HAP-1 (cell line): ENCODE measurements around the gene DMKN.
"Not testable (repeated sequence)": the region's sequence is repeated elsewhere in the genome, so short reads cannot be mapped to it uniquely, and the experiment has no call there.

Source experiments
- DNase-seq, 2 experiments: peaks; one replicate each; pipeline ENCODE4 v3.0.0-alpha.2; 2016 to 2020; ENCODE audit warnings: low spot score in 2 of 2
- H3K27me3 ChIP-seq: fragments of 250-450 bp; sonication (Bioruptor Pico); 2 replicates; pipeline ENCODE4 v1.5.1; 2020; ENCODE audit warnings: low read depth, mild to moderate bottlenecking, moderate library complexity
- H3K36me3 ChIP-seq: fragments of 250-450 bp; sonication (Bioruptor Pico); replicated peaks from 2 replicates; pipeline ENCODE4 v1.5.1; 2020; ENCODE audit warnings: mild to moderate bottlenecking
- H3K4me1 ChIP-seq: fragments of 250-450 bp; sonication (Bioruptor Pico); 2 replicates; pipeline ENCODE4 v1.5.1; 2020; ENCODE audit warnings: mild to moderate bottlenecking
- H3K4me3 ChIP-seq: fragments of 250-450 bp; sonication (Bioruptor Pico); 2 replicates; pipeline ENCODE4 v1.5.1; 2020; ENCODE audit warnings: mild to moderate bottlenecking, moderate library complexity
- H3K9me3 ChIP-seq: fragments of 250-450 bp; sonication (Bioruptor Pico); 2 replicates; pipeline ENCODE4 v1.5.1; 2020; ENCODE audit warnings: mild to moderate bottlenecking, moderate library complexity
- in situ Hi-C: fragments of 300-500 bp; cut with MboI; formaldehyde crosslinking; loops from 3 replicates; pipeline ENCODE4 v1.14.3; 2020; ENCODE audit warnings: low sequenced_read_pairs, inconsistent platforms, mixed read lengths

The DMKN gene

DNA sequence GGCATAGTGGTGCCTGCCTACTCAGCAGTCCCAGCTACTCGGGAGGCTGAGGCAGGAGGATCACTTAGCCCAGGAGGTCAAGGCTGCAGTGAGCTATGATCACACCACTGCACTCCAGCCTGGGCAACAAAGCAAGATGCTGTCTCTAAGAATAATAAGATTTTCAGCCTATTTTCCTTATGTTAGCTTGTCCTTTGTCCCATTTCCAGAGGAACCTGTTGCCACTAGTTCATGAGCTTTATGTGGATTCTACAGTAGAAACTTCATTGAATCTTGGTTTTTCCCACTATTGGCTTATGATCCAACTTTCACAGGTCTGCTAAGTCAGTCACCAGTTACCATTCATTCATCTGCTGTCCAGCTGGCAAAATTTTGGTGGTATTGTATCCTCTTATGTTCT lies 47.2 kb downstream of the DMKN start:
- H3K4me3 ChIP-seq = no peak overlapping the region

GRCh38 chr19:35462956-35463355 lies 50.5 kb downstream of the DMKN start:
- H3K4me1 ChIP-seq, DNase-seq, H3K9me3 ChIP-seq, H3K4me3 ChIP-seq, in situ Hi-C loops, H3K36me3 ChIP-seq: not testable (repeated sequence)
- peaks cover 19% of the 10 kb centered on the region for H3K27me3 ChIP-seq

More for the DNA sequence above, 47.2 kb downstream of the DMKN start:
- in situ Hi-C loops = no loop called here
- no peaks in the 10 kb centered on the region for H3K9me3 ChIP-seq
- H3K27me3 ChIP-seq = peaks cover 24% of the 10 kb centered on the region
- DNase-seq = no peak
- H3K4me1 ChIP-seq = peaks cover 7% of the 10 kb centered on the region
- no peaks in the 10 kb centered on the region for H3K36me3 ChIP-seq

- Histone ChIP-seq H3K4me1 (no peaks in the 10 kb centered on the region), H3K4me3 (no peak overlapping the region), H3K27me3 (peaks cover 18% of the 10 kb centered on the region), H3K36me3 (no peaks in the 10 kb centered on the region), H3K9me3 (no peaks in the 10 kb centered on the region)
- DNase-seq = no peak
- in situ Hi-C loops = no loop called here
These were observed 50.9 kb downstream of the DMKN start for GRCh38 chr19:35462476-35462953.

DNA sequence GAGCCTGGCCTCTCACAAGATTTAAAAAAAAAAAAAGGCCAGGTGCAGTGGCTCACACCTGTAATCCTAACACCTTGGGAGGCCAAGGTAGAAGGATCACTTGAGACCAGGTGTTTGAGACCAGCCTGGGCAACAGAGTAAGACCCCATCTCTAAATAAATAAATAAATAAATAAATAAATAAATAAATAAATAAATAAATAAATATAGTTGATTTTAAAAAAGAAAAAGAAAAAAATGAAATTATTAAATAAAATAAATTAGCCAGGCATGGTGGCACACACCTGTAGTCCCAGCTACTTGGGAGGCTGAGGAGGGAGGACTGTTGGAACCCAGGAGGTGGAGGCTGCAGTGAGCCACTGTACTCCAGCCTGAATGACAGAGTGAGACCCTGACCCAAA lies 51.7 kb downstream of the DMKN start:
- H3K4me1 ChIP-seq, H3K4me3 ChIP-seq, in situ Hi-C loops: not testable (repeated sequence)

DNA sequence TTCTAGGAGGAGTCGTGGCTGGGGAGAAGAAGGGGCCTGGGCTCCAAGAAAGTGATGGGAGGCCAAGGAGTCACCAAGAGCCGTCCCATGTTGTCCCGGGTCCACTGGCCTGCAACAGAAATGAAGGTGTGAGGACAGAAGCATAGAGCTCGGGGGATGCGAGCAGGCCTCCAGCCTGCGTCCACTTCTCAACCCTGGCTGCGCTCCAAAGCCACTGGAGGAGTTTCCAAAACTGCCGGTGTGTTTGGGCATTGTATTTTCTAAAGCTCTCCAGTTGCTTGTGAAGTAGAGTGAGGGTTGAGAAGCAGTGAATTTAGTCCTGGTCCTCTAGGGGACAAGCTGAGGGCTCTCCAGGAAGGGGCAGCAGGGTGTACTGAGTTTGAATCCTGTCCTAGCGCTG lies 52.4 kb downstream of the DMKN start:
- no peak for DNase-seq
- Histone ChIP-seq H3K27me3 (peaks cover 15% of the 10 kb centered on the region), H3K4me3 (no peak overlapping the region), H3K9me3 (no peaks in the 10 kb centered on the region), H3K4me1 (no peaks in the 10 kb centered on the region), H3K36me3 (no peaks in the 10 kb centered on the region)
- in situ Hi-C loops = no loop called here

More for the DNA sequence above, 51.7 kb downstream of the DMKN start:
- not testable (repeated sequence) for DNase-seq, H3K36me3 ChIP-seq, H3K9me3 ChIP-seq
- peaks cover 20% of the 10 kb centered on the region for H3K27me3 ChIP-seq

DNA sequence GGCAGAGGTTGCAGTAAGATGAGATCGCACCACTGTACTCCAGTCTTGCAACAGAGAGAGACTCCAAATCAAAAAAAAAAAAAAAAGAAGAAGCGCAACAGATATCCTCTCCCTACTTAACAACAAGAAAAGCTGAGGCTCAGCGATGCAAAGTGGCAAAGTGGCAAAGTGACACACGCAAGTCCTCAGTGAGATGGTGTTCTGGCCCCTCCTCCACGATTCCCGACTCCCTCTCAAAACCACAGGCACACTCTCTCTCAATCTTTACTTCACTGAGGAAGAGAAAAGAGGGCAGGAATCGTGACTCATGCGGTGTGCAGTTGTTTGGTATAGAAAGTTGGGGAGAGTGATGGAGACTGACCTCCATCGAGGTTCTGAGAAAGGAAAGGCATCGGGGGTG lies 52.8 kb downstream of the DMKN start:
- H3K4me1 ChIP-seq = no peaks in the 10 kb centered on the region
- H3K27me3 ChIP-seq = peaks cover 15% of the 10 kb centered on the region
- no peaks in the 10 kb centered on the region for H3K36me3 ChIP-seq
- DNase-seq = no peak
- no peak overlapping the region for H3K4me3 ChIP-seq
- no peaks in the 10 kb centered on the region for H3K9me3 ChIP-seq
- in situ Hi-C loops = no loop called here

DNA sequence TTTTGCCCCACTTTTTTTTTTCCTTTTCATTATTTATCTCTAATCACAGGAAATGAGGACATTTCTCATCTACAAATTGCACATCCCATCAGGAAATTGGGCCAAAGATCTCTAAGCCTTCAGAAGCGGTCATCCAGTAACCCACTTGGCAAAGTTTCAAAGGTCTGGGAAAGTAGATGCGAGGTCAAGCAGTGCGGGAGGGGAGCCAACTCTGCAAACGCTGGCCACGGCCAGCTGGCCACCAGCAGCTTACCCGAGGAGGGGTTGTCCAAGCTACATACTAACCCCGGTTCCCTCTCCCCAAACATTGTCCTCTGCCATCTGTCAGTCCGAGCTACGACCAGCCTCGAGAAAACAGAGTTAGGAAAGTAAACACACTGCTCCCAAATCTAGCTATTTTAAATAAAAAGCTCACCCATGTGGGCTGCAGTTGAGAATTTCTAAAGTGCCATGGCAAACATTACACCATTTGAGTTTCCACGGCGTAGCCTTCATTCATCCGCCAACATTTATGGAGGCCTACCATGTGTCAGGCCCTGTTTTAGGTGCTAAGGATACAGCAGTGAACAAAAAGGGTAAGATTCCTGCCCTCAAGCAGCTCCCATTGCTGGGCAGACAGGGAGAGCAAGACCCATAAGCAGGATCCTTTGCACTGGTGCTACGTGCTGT lies 53.9 kb downstream of the DMKN start:
- H3K36me3 ChIP-seq = no peaks in the 10 kb centered on the region
- no peaks in the 10 kb centered on the region for H3K9me3 ChIP-seq
- no peak for DNase-seq
- no peaks in the 10 kb centered on the region for H3K4me1 ChIP-seq
- in situ Hi-C loops = no loop called here
- peaks cover 10% of the 10 kb centered on the region for H3K27me3 ChIP-seq
- H3K4me3 ChIP-seq = no peak overlapping the region

GRCh38 chr19:35458731-35459391 lies 54.6 kb downstream of the DMKN start:
- H3K4me3 ChIP-seq = no peak overlapping the region
- peaks cover 9% of the 10 kb centered on the region; the same call in 1 of the 2 replicates for H3K27me3 ChIP-seq
- no peaks in the 10 kb centered on the region for H3K9me3 ChIP-seq
- no peak for DNase-seq
- no peaks in the 10 kb centered on the region for H3K36me3 ChIP-seq
- H3K4me1 ChIP-seq = no peaks in the 10 kb centered on the region
- in situ Hi-C loops = no loop called here

- in situ Hi-C loops = no loop called here
- no peaks in the 10 kb centered on the region for H3K36me3 ChIP-seq
- H3K27me3 ChIP-seq = 0 out of 2 replicates have a peak, but pooled peaks cover 7% of the 10 kb centered on the region
- H3K4me1 ChIP-seq = no peaks in the 10 kb centered on the region
- DNase-seq = no peak
- H3K9me3 ChIP-seq = no peaks in the 10 kb centered on the region
- no peak overlapping the region for H3K4me3 ChIP-seq
These were observed 55.3 kb downstream of the DMKN start for GRCh38 chr19:35458192-35458591.

DNA sequence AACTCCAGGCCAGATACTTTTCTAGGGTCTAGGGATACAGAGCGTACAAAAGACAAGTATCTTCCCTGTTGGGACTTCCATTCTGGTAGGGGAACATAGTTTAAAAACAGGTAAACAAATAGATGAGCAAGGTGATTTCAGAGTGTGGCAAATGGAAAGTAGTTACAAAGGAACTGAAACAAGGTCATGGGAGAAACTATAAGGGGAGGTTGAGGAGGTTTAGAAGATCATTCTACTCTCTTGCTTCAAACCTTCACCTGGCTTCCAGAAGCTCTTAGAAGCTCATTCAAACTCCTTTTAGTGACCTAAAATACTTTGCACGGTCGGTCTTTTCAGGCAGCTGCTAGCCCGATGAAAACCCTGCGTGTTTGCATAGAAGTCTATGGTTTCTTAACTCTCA lies 56.3 kb downstream of the DMKN start:
- Histone ChIP-seq H3K27me3 (0 out of 2 replicates have a peak, but pooled peaks cover 4% of the 10 kb centered on the region), H3K9me3 (no peaks in the 10 kb centered on the region), H3K4me3 (no peak overlapping the region), H3K36me3 (no peaks in the 10 kb centered on the region), H3K4me1 (no peaks in the 10 kb centered on the region)
- in situ Hi-C loops = no loop called here
- no peak for DNase-seq

GRCh38 chr19:35455616-35456201 lies 57.7 kb downstream of the DMKN start:
- Histone ChIP-seq H3K36me3 (no peaks in the 10 kb centered on the region), H3K27me3 (peaks cover 11% of the 10 kb centered on the region; the same call in 1 of the 2 replicates), H3K4me3 (no peak overlapping the region), H3K4me1 (no peaks in the 10 kb centered on the region), H3K9me3 (no peaks in the 10 kb centered on the region)
- no peak for DNase-seq
- in situ Hi-C loops = no loop called here

- DNase-seq = no peak
- Histone ChIP-seq H3K4me3 (no peak overlapping the region), H3K4me1 (no peaks in the 10 kb centered on the region), H3K9me3 (no peaks in the 10 kb centered on the region), H3K36me3 (no peaks in the 10 kb centered on the region), H3K27me3 (peaks cover 18% of the 10 kb centered on the region)
- in situ Hi-C loops = no loop called here
These were observed 58.8 kb downstream of the DMKN start for GRCh38 chr19:35454663-35455062.

- Histone ChIP-seq H3K4me3 (no peak overlapping the region), H3K4me1 (no peaks in the 10 kb centered on the region), H3K9me3 (no peaks in the 10 kb centered on the region), H3K36me3 (no peaks in the 10 kb centered on the region), H3K27me3 (peaks cover 27% of the 10 kb centered on the region)
- no peak for DNase-seq
- in situ Hi-C loops = no loop called here
These were observed 61.9 kb downstream of the DMKN start for GRCh38 chr19:35451338-35452096.
